Ovary (tissue), 3 donors: ENCODE data around the gene TUBA3C.

Experiments used
- CTCF ChIP-seq, 3 donors: fragments of 450-650 bp in 2 of 3; fragments of 200-600 bp in 1 of 3; IDR thresholded peaks; one replicate each; pipeline versions ENCODE4 v1.5.1 to v1.8.0; 2016 to 2022; ENCODE audit warnings: antibody characterized with exemption in 3 of 3, mild to moderate bottlenecking in 1 of 3
- EP300 ChIP-seq: sonication (generic); formaldehyde crosslinking; IDR thresholded peaks from one replicate; pipeline ENCODE4 v1.6.1; 2017; ENCODE audit warnings: antibody characterized with exemption
- POLR2A ChIP-seq: fragments of 450-650 bp; IDR thresholded peaks from one replicate; pipeline ENCODE4 v1.6.1; 2017; ENCODE audit warnings: antibody characterized with exemption, mild to moderate bottlenecking, moderate library complexity
- donor health status: DM: no; HTN: no; CAD: no.

GRCh38 chr13:19183676-19184075 lies 2.1 kb upstream of the TUBA3C start:
- TF ChIP-seq CTCF (IDR thresholded peaks at IDR 0.05) (no peak), POLR2A (no peak), EP300 (no peak)
